ENCODE measurements around the gene CDH22.

GRCh38 chr20:46304852-46305251 is 3.4 kb downstream of the CDH22 start:
- TF ChIP-seq CTCF (IDR thresholded peaks at IDR 0.05; ENCODE audit: low read depth, low read length) = no peak
- no peak for TF ChIP-seq EZH2phosphoT487 (IDR thresholded peaks at IDR 0.05; ENCODE audit: low read depth)
